ENCODE measurements around the gene PDHA1. TPM values are rescaled to one million over a fixed set of nuclear protein-coding genes. Genes with fewer than 3 reads are reported as not detected.
A peak's percentile ranks its signal among the peaks of the same experiment; 100 is the strongest.

PDHA1 gene
- total RNA-seq, 4 donors from 2014 or later, result 145 to 276 (median 200) TPM

- TF ChIP-seq POLR2A (IDR thresholded peaks at IDR 0.05) (no peak), CTCF (IDR thresholded peaks at IDR 0.05) (peak in 4 of 6 experiments; percentile 8 to 49 (median 40))
- no peak for DNase-seq
- no peaks in the 10 kb centered on the region for H3K9me3 ChIP-seq
- H3K27me3 ChIP-seq, result no peaks in the 10 kb centered on the region
- H3K4me3 ChIP-seq, result no peak overlapping the region
- H3K27ac ChIP-seq, result no peak overlapping the region
- no peaks in the 10 kb centered on the region for H3K36me3 ChIP-seq
- H3K4me1 ChIP-seq, result no peaks in the 10 kb centered on the region
Observed at GRCh38 chrX:19334945-19335626, 8.6 kb upstream of the PDHA1 start.

- Histone ChIP-seq H3K4me1 (peaks cover 0 to 3% (median 0%) of the 10 kb centered on the region in 4 donors), H3K27ac (no peak overlapping the region), H3K4me3 (no peak overlapping the region), H3K36me3 (no peaks in the 10 kb centered on the region), H3K27me3 (no peaks in the 10 kb centered on the region), H3K9me3 (no peaks in the 10 kb centered on the region)
- TF ChIP-seq CTCF (IDR thresholded peaks at IDR 0.05) (no peak), POLR2A (IDR thresholded peaks at IDR 0.05) (no peak)
- DNase-seq, result no peak
Observed at GRCh38 chrX:19342331-19342906, 1.3 kb upstream of the PDHA1 start.

GRCh38 chrX:19343085-19343534 lies 617 bp upstream of the PDHA1 start:
- H3K4me3 ChIP-seq, result peak overlapping the region; percentile 61 to 91 (median 72)
- H3K27me3 ChIP-seq, result no peaks in the 10 kb centered on the region
- no peaks in the 10 kb centered on the region for H3K36me3 ChIP-seq
- no peak for DNase-seq
- H3K4me1 ChIP-seq, result peaks cover 0 to 3% (median 0%) of the 10 kb centered on the region in 4 donors
- no peaks in the 10 kb centered on the region for H3K9me3 ChIP-seq
- peak overlapping the region; percentile 38 to 95 (median 84) for H3K27ac ChIP-seq
- TF ChIP-seq CTCF (IDR thresholded peaks at IDR 0.05) (no peak), POLR2A (IDR thresholded peaks at IDR 0.05) (no peak)

- H3K4me1 ChIP-seq, result peaks cover 0 to 3% (median 0%) of the 10 kb centered on the region in 4 donors
- peak overlapping the region; percentile 79 to 95 (median 90) for H3K27ac ChIP-seq
- H3K4me3 ChIP-seq, result peak overlapping the region in 3 of 4 donors; percentile 66 to 91 (median 77)
- H3K9me3 ChIP-seq, result no peaks in the 10 kb centered on the region
- DNase-seq, result no peak
- TF ChIP-seq POLR2A (IDR thresholded peaks at IDR 0.05) (no peak), CTCF (IDR thresholded peaks at IDR 0.05) (no peak)
- H3K27me3 ChIP-seq, result no peaks in the 10 kb centered on the region
- H3K36me3 ChIP-seq, result no peaks in the 10 kb centered on the region
Observed at GRCh38 chrX:19344661-19345060, 934 bp downstream of the PDHA1 start.

- H3K36me3 ChIP-seq, result peaks cover 0 to 25% (median 0%) of the 10 kb centered on the region in 3 donors
Observed at GRCh38 chrX:19347916-19348315, 4.2 kb downstream of the PDHA1 start.

More at GRCh38 chrX:19347916-19348315, 4.2 kb downstream of the PDHA1 start:
- H3K27ac ChIP-seq, result no peak overlapping the region
- H3K27me3 ChIP-seq, result no peaks in the 10 kb centered on the region
- H3K4me3 ChIP-seq, result no peak overlapping the region
- no peaks in the 10 kb centered on the region for H3K9me3 ChIP-seq
- peaks cover 0 to 3% (median 0%) of the 10 kb centered on the region in 4 donors for H3K4me1 ChIP-seq
- no peak for DNase-seq
- no peak for TF ChIP-seq CTCF (IDR thresholded peaks at IDR 0.05)
- no peak for TF ChIP-seq POLR2A (IDR thresholded peaks at IDR 0.05)

All from Peyer's patch (tissue), 4 donors.